Measurements from ENCODE around the gene FGF2. TPM values are rescaled to one million over a fixed set of nuclear protein-coding genes. Genes with fewer than 3 reads are reported as not detected.
A peak's percentile ranks its signal among the peaks of the same experiment; 100 is the strongest.
"Not testable (repeated sequence)": the region's sequence is repeated elsewhere in the genome, so short reads cannot be mapped to it uniquely, and the experiment has no call there.

The FGF2 gene
- total RNA-seq, 1 experiment from 2014 or later: 3.8 TPM

DNA sequence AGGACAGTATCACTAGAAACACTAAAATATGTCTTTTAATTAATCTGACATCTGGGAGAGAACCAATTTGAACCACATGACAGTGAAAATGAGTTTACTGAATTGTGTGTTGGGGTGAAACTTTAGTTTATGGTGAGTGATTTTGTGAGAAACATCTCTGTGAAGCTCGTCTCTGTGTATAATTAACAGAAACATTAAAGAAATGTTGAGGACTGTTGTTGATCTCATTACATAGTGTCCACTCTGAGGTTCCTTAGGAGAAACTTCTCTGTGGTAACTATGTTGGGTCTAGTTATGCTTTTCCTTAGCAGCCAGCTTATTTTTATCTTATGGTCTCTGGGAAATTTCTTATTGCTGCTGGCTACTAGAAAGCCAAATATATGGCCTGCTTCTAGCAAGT is 15.8 kb downstream of the FGF2 start:
- ATAC-seq (no peak), DNase-seq (ENCODE audit: low read depth, low spot score) (no peak)
- Histone ChIP-seq H3K27me3 (ENCODE audit: insufficient read depth, low read length) (no peaks in the 10 kb centered on the region), H3K27ac (ENCODE audit: low read depth, low read length) (no peak overlapping the region), H3K9ac (ENCODE audit: low read length) (no peak overlapping the region), H3K9me3 (ENCODE audit: control insufficient read depth in 1 of 2, insufficient read depth in 1 of 2, low read depth in 1 of 2, low read length in 2 of 2) (no peaks in the 10 kb centered on the region), H3K4me3 (replicated peaks in 1 of 2; ENCODE audit: low read depth in 1 of 2, low read length in 2 of 2) (no peak overlapping the region), H3K36me3 (ENCODE audit: control insufficient read depth in 1 of 2, insufficient read depth in 2 of 2, low read length in 2 of 2) (no peaks in the 10 kb centered on the region), H2AFZ (ENCODE audit: low read depth, low read length, poor library complexity, severe bottlenecking) (no peak overlapping the region), H3K4me2 (ENCODE audit: low read length) (no peak overlapping the region), H3K9me2 (ENCODE audit: insufficient read depth) (no peaks in the 10 kb centered on the region), H3K4me1 (ENCODE audit: control insufficient read depth in 1 of 2, insufficient read depth in 2 of 2, low read length in 2 of 2) (peaks cover 7 to 14% of the 10 kb centered on the region in 2 experiments), H4K20me1 (ENCODE audit: insufficient read depth) (no peaks in the 10 kb centered on the region), H3K79me2 (ENCODE audit: insufficient read depth, low read length) (no peaks in the 10 kb centered on the region)
- CTCF ChIA-PET: no interaction called here
- RAD21 ChIA-PET (ENCODE audit: low non-redundant PET in 1 of 2, low total read pairs in 2 of 2, uncharacterized antibody in 2 of 2, unreplicated experiment in 2 of 2): no interaction called here
- POLR2A ChIA-PET: no interaction called here
- intact Hi-C loops (cut with micrococcal nuclease): no loop called here
- no peak for TF ChIP-seq RAD21 (IDR thresholded peaks at IDR 0.05; ENCODE audit: low read depth)
- TF ChIP-seq EZH2 (IDR thresholded peaks at IDR 0.05): no peak
- no peak for TF ChIP-seq POLR2A (IDR thresholded peaks at IDR 0.05; ENCODE audit: borderline replicate concordance, extremely low read depth, insufficient read depth, insufficient read length)
- no peak for TF ChIP-seq EZH2phosphoT487 (IDR thresholded peaks at IDR 0.05; ENCODE audit: borderline replicate concordance)
- TF ChIP-seq SP1 (IDR thresholded peaks at IDR 0.05; ENCODE audit: low read depth): no peak
- TF ChIP-seq ZNF274 (IDR thresholded peaks at IDR 0.05; ENCODE audit: low read depth, low read length): no peak
- TF ChIP-seq ATF3 (IDR thresholded peaks at IDR 0.05): no peak
- TF ChIP-seq YY1 (IDR thresholded peaks at IDR 0.05; ENCODE audit: extremely low read depth, insufficient replicate concordance, low read depth, low read length): no peak
- BruUV-seq (replicated peaks): no TSS peak

- CTCF ChIA-PET: no interaction called here
- H3K4me2 ChIP-seq (ENCODE audit: low read length): peak overlapping the region; percentile 34
- H3K79me2 ChIP-seq (ENCODE audit: insufficient read depth, low read length): no peaks in the 10 kb centered on the region
Measured at GRCh38 chr4:122842984-122843531, 16.4 kb downstream of the FGF2 start.

DNA sequence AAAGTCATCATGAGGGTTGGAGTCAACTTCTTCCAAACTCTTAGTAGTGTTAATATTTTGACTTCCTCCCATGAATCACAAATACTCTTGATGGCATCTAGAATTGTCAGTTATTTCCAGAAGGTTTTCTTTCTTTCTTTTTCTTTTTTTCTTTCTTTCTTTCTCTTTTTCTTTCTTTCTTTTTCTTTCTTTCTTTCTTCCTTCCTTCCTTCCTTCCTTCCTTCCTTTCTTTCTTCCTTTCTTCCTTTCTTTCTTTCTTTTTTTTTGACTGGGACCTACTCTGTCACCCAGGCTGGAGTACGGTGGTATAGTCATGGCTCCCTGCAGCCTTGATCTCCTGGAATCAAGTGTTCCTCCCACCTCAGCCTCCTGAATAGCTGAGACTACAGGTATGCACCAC is 17.8 kb downstream of the FGF2 start:
- peaks cover 7 to 14% of the 10 kb centered on the region in 2 experiments for H3K4me1 ChIP-seq (ENCODE audit: control insufficient read depth in 1 of 2, insufficient read depth in 2 of 2, low read length in 2 of 2)
- H3K27ac ChIP-seq (ENCODE audit: low read depth, low read length); intact Hi-C loops (cut with micrococcal nuclease); BruUV-seq (replicated peaks); DNase-seq (ENCODE audit: low read depth, low spot score); H3K9me3 ChIP-seq (ENCODE audit: control insufficient read depth in 1 of 2, insufficient read depth in 1 of 2, low read depth in 1 of 2, low read length in 2 of 2); ATAC-seq; H2AFZ ChIP-seq (ENCODE audit: low read depth, low read length, poor library complexity, severe bottlenecking); RAD21 ChIA-PET (ENCODE audit: low non-redundant PET in 1 of 2, low total read pairs in 2 of 2, uncharacterized antibody in 2 of 2, unreplicated experiment in 2 of 2); H3K27me3 ChIP-seq (ENCODE audit: insufficient read depth, low read length); H3K4me2 ChIP-seq (ENCODE audit: low read length); H4K20me1 ChIP-seq (ENCODE audit: insufficient read depth); H3K9me2 ChIP-seq (ENCODE audit: insufficient read depth); CTCF ChIA-PET; H3K79me2 ChIP-seq (ENCODE audit: insufficient read depth, low read length); H3K36me3 ChIP-seq (ENCODE audit: control insufficient read depth in 1 of 2, insufficient read depth in 2 of 2, low read length in 2 of 2); H3K4me3 ChIP-seq (replicated peaks in 1 of 2; ENCODE audit: low read depth in 1 of 2, low read length in 2 of 2); H3K9ac ChIP-seq (ENCODE audit: low read length); POLR2A ChIA-PET: not testable (repeated sequence)

More at GRCh38 chr4:122842984-122843531, 16.4 kb downstream of the FGF2 start:
- no peaks in the 10 kb centered on the region for H3K9me3 ChIP-seq (ENCODE audit: control insufficient read depth in 1 of 2, insufficient read depth in 1 of 2, low read depth in 1 of 2, low read length in 2 of 2)
- ATAC-seq (peak; percentile 88), DNase-seq (ENCODE audit: low read depth, low spot score) (no peak)
- TF ChIP-seq EGR1 (IDR thresholded peaks at IDR 0.05; ENCODE audit: low read depth) (no peak), YY1 (IDR thresholded peaks at IDR 0.05; ENCODE audit: extremely low read depth, insufficient replicate concordance, low read depth, low read length) (no peak), CEBPB (IDR thresholded peaks at IDR 0.05; ENCODE audit: low read depth) (0 out of 2 replicates have a peak, but pooled peaks have one; percentile 18), SRF (IDR thresholded peaks at IDR 0.05; ENCODE audit: low read depth) (no peak), MAX (IDR thresholded peaks at IDR 0.05) (peak; percentile 29; the same call in 1 of the 2 replicates), SIN3A (IDR thresholded peaks at IDR 0.05; ENCODE audit: low read depth) (peak; percentile 50; the same call in 1 of the 2 replicates), ELF1 (IDR thresholded peaks at IDR 0.05; ENCODE audit: borderline replicate concordance, low read depth) (no peak), POLR2AphosphoS5 (IDR thresholded peaks at IDR 0.05; ENCODE audit: low read depth, low read length) (no peak), JUND (IDR thresholded peaks at IDR 0.05) (peak; percentile 37; the same call in 1 of the 2 replicates), SP1 (IDR thresholded peaks at IDR 0.05; ENCODE audit: low read depth) (peak; percentile 49), TCF7L2 (IDR thresholded peaks at IDR 0.05; ENCODE audit: borderline replicate concordance, extremely low read depth, insufficient read depth, insufficient read length) (peak; percentile 85), CBX3 (IDR thresholded peaks at IDR 0.05; ENCODE audit: low read depth) (0 out of 2 replicates have a peak, but pooled peaks have one; percentile 22)
- H4K20me1 ChIP-seq (ENCODE audit: insufficient read depth): no peaks in the 10 kb centered on the region
- ChIA-PET RAD21 (ENCODE audit: low non-redundant PET in 1 of 2, low total read pairs in 2 of 2, uncharacterized antibody in 2 of 2, unreplicated experiment in 2 of 2) (no interaction called here), POLR2A (no interaction called here)
- BruUV-seq (replicated peaks): no TSS peak
- H3K36me3 ChIP-seq (ENCODE audit: control insufficient read depth in 1 of 2, insufficient read depth in 2 of 2, low read length in 2 of 2): no peaks in the 10 kb centered on the region
- intact Hi-C loops (cut with micrococcal nuclease): no loop called here
- peaks cover 7 to 14% of the 10 kb centered on the region in 2 experiments for H3K4me1 ChIP-seq (ENCODE audit: control insufficient read depth in 1 of 2, insufficient read depth in 2 of 2, low read length in 2 of 2)
- H3K9me2 ChIP-seq (ENCODE audit: insufficient read depth): no peaks in the 10 kb centered on the region
- no peak overlapping the region for H3K27ac ChIP-seq (ENCODE audit: low read depth, low read length)
- H3K27me3 ChIP-seq (ENCODE audit: insufficient read depth, low read length): no peaks in the 10 kb centered on the region
- no peak overlapping the region for H3K4me3 ChIP-seq (replicated peaks in 1 of 2; ENCODE audit: low read depth in 1 of 2, low read length in 2 of 2)
- no peak overlapping the region for H3K9ac ChIP-seq (ENCODE audit: low read length)
- no peak overlapping the region for H2AFZ ChIP-seq (ENCODE audit: low read depth, low read length, poor library complexity, severe bottlenecking)

Data from HCT116 (cell line).